Activated CD4-positive, alpha-beta T cell treated with anti-CD3 and anti-CD28 coated beads for 36 hours (primary cell): Measurements from ENCODE around the gene PALD1. TPM values are rescaled to one million over a fixed set of nuclear protein-coding genes. Genes with fewer than 3 reads are reported as not detected.

Source experiments
- ATAC-seq: fragments of 200-7000 bp; cut with Tn5 transposase; one replicate; pipeline ENCODE4 v1.10.0; 2021; ENCODE audit warnings: mild to moderate bottlenecking, moderate library complexity
- CTCF ChIA-PET: fragments of 350-600 bp; sonication (Branson Sonifier 250); formaldehyde crosslinking; loops from one replicate; lab custom pipeline; 2021; ENCODE audit warnings: antibody characterized with exemption; lab: Charles Lee
- POLR2A ChIA-PET: fragments of 350-600 bp; sonication (Branson Sonifier 250); formaldehyde crosslinking; loops from one replicate; lab custom pipeline; 2021; ENCODE audit warnings: antibody characterized with exemption, inconsistent platforms; lab: Charles Lee
- DNase-seq: peaks from one replicate; pipeline ENCODE4 v3.0.0-alpha.2; 2020
- H3K27ac Mint-ChIP-seq: one replicate; pipeline ENCODE4 v1.8.0; 2021; ENCODE audit warnings: mixed read lengths
- H3K27me3 Mint-ChIP-seq: one replicate; pipeline ENCODE4 v1.8.0; 2021; ENCODE audit warnings: mixed read lengths
- H3K36me3 Mint-ChIP-seq: one replicate; pipeline ENCODE4 v1.8.0; 2021; ENCODE audit warnings: low read depth, mixed read lengths
- H3K4me1 Mint-ChIP-seq: one replicate; pipeline ENCODE4 v1.8.0; 2021; ENCODE audit warnings: mixed read lengths
- H3K4me3 Mint-ChIP-seq: one replicate; pipeline ENCODE4 v1.8.0; 2021; ENCODE audit warnings: mild to moderate bottlenecking, moderate library complexity, mixed read lengths
- H3K9me3 Mint-ChIP-seq: one replicate; pipeline ENCODE4 v1.8.0; 2021; ENCODE audit warnings: low read depth, mixed read lengths
- intact Hi-C, 2 experiments: fragments of 100-400 bp; cut with DNase I in 1 of 2; cut with micrococcal nuclease in 1 of 2; formaldehyde crosslinking; loops; one replicate each; pipeline versions ENCODE4 v1.14.2 to v1.15.1; 2022 to 2024; cut with DNase I, micrococcal nuclease
- total RNA-seq, 2 experiments: library from RNA; stranded (reverse); gene quantifications; one replicate each; pipeline ENCODE4 v1.2.3, GENCODE V29; 2021

Gene PALD1
- total RNA-seq, 2 experiments from 2014 or later = 5.4 to 6.7 TPM

GRCh38 chr10:70507966-70508365 lies 29.4 kb downstream of the PALD1 start:
- no peak overlapping the region for H3K4me3 Mint-ChIP-seq
- ChIA-PET POLR2A (no interaction called here), CTCF (no interaction called here)
- H3K27me3 Mint-ChIP-seq = no peaks in the 10 kb centered on the region
- no peaks in the 10 kb centered on the region for H3K4me1 Mint-ChIP-seq
- intact Hi-C loops = no loop called here
- no peak overlapping the region for H3K27ac Mint-ChIP-seq
- H3K9me3 Mint-ChIP-seq = no peaks in the 10 kb centered on the region
- no peak for DNase-seq
- ATAC-seq = no peak
- no peaks in the 10 kb centered on the region for H3K36me3 Mint-ChIP-seq

DNA sequence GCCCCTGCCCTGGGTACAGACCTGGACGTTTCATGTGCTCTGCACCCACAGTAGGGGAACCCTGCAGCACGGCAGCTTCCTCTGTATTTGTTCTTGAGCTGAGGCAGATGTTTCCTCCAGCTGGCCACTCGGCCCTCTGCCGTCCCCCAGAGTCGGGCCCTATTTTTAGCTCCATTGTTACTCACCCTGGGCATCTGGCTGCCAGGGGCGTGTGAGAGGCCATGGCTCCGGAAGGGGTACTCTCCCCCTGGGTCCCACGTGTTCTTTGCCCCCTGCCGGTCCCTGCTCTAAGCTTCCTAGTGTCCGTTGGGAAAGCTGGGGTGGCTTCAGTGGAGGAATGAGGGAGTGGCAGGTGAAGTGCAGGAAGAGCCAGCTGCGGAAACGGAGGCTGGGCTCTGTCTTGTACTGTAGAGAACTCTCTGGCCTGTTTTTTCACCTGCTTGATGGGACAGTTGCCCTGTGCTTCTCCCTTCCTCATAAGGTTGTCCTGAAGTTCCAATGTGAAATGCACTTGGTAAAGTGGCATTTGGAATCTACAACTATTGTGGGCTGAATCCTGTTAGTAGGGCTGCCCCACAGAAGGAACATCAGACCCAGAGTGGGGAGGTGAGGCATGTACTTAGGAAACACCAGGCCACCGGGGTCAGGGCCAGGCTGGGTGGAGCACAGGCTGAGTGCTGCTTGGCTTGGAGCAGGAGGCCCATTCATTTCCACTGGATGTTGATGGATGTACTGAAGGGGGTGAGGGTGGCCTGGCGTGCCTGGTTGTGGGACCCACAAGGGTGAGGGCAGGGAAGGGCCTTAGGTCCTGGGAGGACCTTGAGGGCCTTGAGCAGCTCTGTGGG lies 30.6 kb downstream of the PALD1 start:
- H3K27me3 Mint-ChIP-seq = no peaks in the 10 kb centered on the region
- H3K9me3 Mint-ChIP-seq = no peaks in the 10 kb centered on the region
- DNase-seq = no peak
- ChIA-PET CTCF (interaction anchor here (0.5 to 0.6 kb wide), 2 partner anchors 28 to 748 kb away, joined by 4 read pairs; no protein-coding TSS in a partner anchor), POLR2A (no interaction called here)
- no peak overlapping the region for H3K27ac Mint-ChIP-seq
- ATAC-seq = no peak
- intact Hi-C loops = no loop called here
- H3K4me3 Mint-ChIP-seq = no peak overlapping the region
- no peaks in the 10 kb centered on the region for H3K36me3 Mint-ChIP-seq
- peaks cover 4% of the 10 kb centered on the region for H3K4me1 Mint-ChIP-seq

- Mint-ChIP-seq H3K4me1 (peaks cover 4% of the 10 kb centered on the region), H3K27ac (no peak overlapping the region), H3K4me3 (no peak overlapping the region), H3K36me3 (no peaks in the 10 kb centered on the region), H3K9me3 (no peaks in the 10 kb centered on the region), H3K27me3 (no peaks in the 10 kb centered on the region)
- ChIA-PET CTCF (interaction anchor here (0.6 kb wide), 2 partner anchors 748 to 1622 kb away, joined by 3 to 4 read pairs; no protein-coding TSS in a partner anchor), POLR2A (no interaction called here)
- ATAC-seq = no peak
- DNase-seq = no peak
- intact Hi-C loops = no loop called here
These were observed 31.2 kb downstream of the PALD1 start for GRCh38 chr10:70509757-70510147.

- Mint-ChIP-seq H3K9me3 (no peaks in the 10 kb centered on the region), H3K27ac (no peak overlapping the region), H3K36me3 (no peaks in the 10 kb centered on the region), H3K27me3 (peaks cover 3% of the 10 kb centered on the region), H3K4me1 (peaks cover 4% of the 10 kb centered on the region), H3K4me3 (no peak overlapping the region)
- ChIA-PET CTCF (interaction anchor here (0.9 kb wide), 2 partner anchors 57 to 231 kb away, joined by 3 read pairs; no protein-coding TSS in a partner anchor), POLR2A (no interaction called here)
- no peak for ATAC-seq
- intact Hi-C loops = no loop called here
- no peak for DNase-seq
These were observed 31.9 kb downstream of the PALD1 start for GRCh38 chr10:70510453-70510852.

- DNase-seq (no peak), ATAC-seq (no peak)
- ChIA-PET POLR2A (no interaction called here), CTCF (interaction anchor here (0.9 kb wide), 2 partner anchors 57 to 232 kb away, joined by 3 read pairs; no protein-coding TSS in a partner anchor)
- Mint-ChIP-seq H3K27me3 (peaks cover 3% of the 10 kb centered on the region), H3K36me3 (no peaks in the 10 kb centered on the region), H3K27ac (no peak overlapping the region), H3K4me3 (no peak overlapping the region), H3K4me1 (peaks cover 4% of the 10 kb centered on the region), H3K9me3 (no peaks in the 10 kb centered on the region)
- intact Hi-C loops = no loop called here
These were observed 32.3 kb downstream of the PALD1 start for GRCh38 chr10:70510904-70511303.

GRCh38 chr10:70512149-70512639 lies 33.6 kb downstream of the PALD1 start:
- H3K9me3 Mint-ChIP-seq = no peaks in the 10 kb centered on the region
- no peaks in the 10 kb centered on the region for H3K36me3 Mint-ChIP-seq
- no peak overlapping the region for H3K27ac Mint-ChIP-seq
- H3K4me3 Mint-ChIP-seq = no peak overlapping the region
- peaks cover 4% of the 10 kb centered on the region for H3K4me1 Mint-ChIP-seq
- POLR2A ChIA-PET = no interaction called here
- DNase-seq (no peak), ATAC-seq (no peak)
- CTCF ChIA-PET = no interaction called here
- intact Hi-C loops = no loop called here
- H3K27me3 Mint-ChIP-seq = peaks cover 3% of the 10 kb centered on the region

GRCh38 chr10:70513848-70514309 lies 35.3 kb downstream of the PALD1 start:
- ATAC-seq = peak; percentile 93
- POLR2A ChIA-PET = no interaction called here
- Mint-ChIP-seq H3K27ac (no peak overlapping the region), H3K9me3 (no peaks in the 10 kb centered on the region), H3K27me3 (peaks cover 3% of the 10 kb centered on the region), H3K4me3 (no peak overlapping the region), H3K36me3 (no peaks in the 10 kb centered on the region), H3K4me1 (peaks cover 4% of the 10 kb centered on the region)
- intact Hi-C loops = no loop called here
- peak; percentile 65 for DNase-seq
- CTCF ChIA-PET = no interaction called here

GRCh38 chr10:70514591-70514990 lies 36.0 kb downstream of the PALD1 start:
- Mint-ChIP-seq H3K9me3 (no peaks in the 10 kb centered on the region), H3K27me3 (peaks cover 3% of the 10 kb centered on the region), H3K4me1 (peaks cover 4% of the 10 kb centered on the region), H3K27ac (no peak overlapping the region), H3K36me3 (no peaks in the 10 kb centered on the region), H3K4me3 (no peak overlapping the region)
- ChIA-PET POLR2A (no interaction called here), CTCF (no interaction called here)
- no peak for ATAC-seq
- no peak for DNase-seq
- intact Hi-C loops = no loop called here

DNA sequence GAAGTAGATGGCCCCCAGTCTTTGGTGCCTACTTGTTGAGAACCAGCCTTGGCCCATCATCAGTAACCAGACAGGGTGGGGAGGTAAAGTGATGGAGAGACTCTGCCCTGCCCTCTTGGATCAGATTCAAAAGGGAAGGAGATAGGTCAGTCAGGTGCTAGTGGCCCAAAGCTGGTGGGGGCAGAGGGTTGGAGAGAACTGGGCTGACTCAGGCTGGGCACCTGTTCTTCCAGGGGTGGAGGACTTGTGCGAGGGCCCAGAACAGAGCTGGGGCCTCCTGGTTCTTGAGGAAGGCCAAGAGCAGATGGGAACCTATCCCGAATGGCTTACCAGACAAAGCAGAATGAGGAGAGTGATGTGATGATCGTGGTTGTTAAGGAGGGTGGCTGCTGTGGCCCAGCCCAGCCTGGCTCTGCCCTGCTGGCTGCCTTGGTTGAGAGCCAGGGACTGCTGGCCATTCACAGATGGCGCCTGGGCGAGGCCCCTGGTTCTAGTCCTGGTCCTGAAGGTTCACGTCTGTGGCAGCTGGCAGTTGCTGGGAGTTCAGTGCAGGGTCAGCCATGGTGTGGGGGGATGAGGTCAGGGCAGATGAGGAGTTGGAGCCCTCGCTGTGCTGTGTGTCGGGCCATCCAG lies 36.6 kb downstream of the PALD1 start:
- intact Hi-C loops = no loop called here
- peaks cover 4% of the 10 kb centered on the region for H3K4me1 Mint-ChIP-seq
- no peak overlapping the region for H3K4me3 Mint-ChIP-seq
- no peaks in the 10 kb centered on the region for H3K9me3 Mint-ChIP-seq
- ChIA-PET POLR2A (no interaction called here), CTCF (no interaction called here)
- ATAC-seq (no peak), DNase-seq (no peak)
- H3K27me3 Mint-ChIP-seq = peaks cover 3% of the 10 kb centered on the region
- H3K36me3 Mint-ChIP-seq = no peaks in the 10 kb centered on the region
- H3K27ac Mint-ChIP-seq = no peak overlapping the region

DNA sequence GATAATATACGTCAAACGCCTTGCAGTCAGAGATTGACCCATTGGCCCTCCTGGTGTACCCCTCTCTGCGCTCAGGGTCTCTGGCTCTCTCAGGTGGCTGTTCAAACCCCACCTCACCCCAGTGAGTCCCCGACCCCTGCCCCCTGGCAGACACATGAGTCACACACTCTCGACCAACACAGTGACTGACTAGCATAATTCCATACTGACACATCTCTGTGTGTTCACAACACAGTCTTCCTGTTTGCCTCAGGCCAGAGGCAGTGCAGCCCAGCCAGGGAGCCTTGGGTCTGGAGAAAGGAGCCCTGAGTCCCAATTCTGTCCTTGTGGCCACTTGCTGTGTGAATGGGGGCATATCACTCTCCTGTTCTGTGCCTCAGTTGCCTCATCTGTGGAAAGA lies 40.1 kb downstream of the PALD1 start:
- peaks cover 3% of the 10 kb centered on the region for H3K27me3 Mint-ChIP-seq
- DNase-seq (no peak), ATAC-seq (peak; percentile 38)
- intact Hi-C loops = no loop called here
- no peaks in the 10 kb centered on the region for H3K36me3 Mint-ChIP-seq
- ChIA-PET CTCF (no interaction called here), POLR2A (no interaction called here)
- no peaks in the 10 kb centered on the region for H3K9me3 Mint-ChIP-seq
- peaks cover 2% of the 10 kb centered on the region for H3K4me1 Mint-ChIP-seq
- no peak overlapping the region for H3K27ac Mint-ChIP-seq
- H3K4me3 Mint-ChIP-seq = no peak overlapping the region

DNA sequence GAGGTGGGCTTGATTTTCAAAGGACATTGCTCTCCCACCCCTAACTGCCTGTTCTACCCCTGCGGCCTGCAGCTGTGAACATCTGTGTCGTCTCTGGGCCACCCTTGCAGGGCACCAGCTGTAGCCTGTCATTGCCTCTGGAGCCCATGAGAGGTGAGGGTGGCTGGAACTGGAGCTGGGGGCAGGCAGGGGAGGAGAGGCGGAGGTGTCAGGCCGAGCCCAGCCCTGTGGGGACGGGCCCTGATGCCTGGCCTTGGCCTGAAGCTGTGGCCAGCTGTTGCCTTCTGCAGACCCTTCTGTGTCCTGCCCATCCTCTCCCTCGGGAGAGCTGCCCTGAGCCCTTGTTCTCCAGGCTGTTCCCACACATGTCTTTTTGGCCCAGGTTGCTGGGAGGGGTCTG lies 44.5 kb downstream of the PALD1 start:
- POLR2A ChIA-PET = no interaction called here
- Mint-ChIP-seq H3K4me3 (no peak overlapping the region), H3K9me3 (no peaks in the 10 kb centered on the region), H3K4me1 (no peaks in the 10 kb centered on the region), H3K27ac (no peak overlapping the region), H3K27me3 (no peaks in the 10 kb centered on the region), H3K36me3 (no peaks in the 10 kb centered on the region)
- ATAC-seq (no peak), DNase-seq (no peak)
- CTCF ChIA-PET = interaction anchor here (0.6 kb wide), 1 partner anchor 133 kb away, joined by 3 read pairs; no protein-coding TSS in a partner anchor
- intact Hi-C loops = no loop called here
